SK-N-SH treated with all-trans-retinoic acid at 6 μM for 48 hours (cell line): ENCODE results near the gene CTNNBL1.

Experiments used
- ATAC-seq: fragments of 200-7000 bp; cut with Tn5 transposase; 3 replicates; pipeline ENCODE4 v1.9.1; 2020; ENCODE audit warnings: mild to moderate bottlenecking, moderate library complexity
- ARNTL ChIP-seq: fragments of 450-650 bp; formaldehyde crosslinking; IDR thresholded peaks from 2 replicates; pipeline ENCODE4 v1.5.0; 2020; ENCODE audit warnings: low read depth, mild to moderate bottlenecking, moderate library complexity, borderline replicate concordance
- BACH2 ChIP-seq: fragments of 250-450 bp; sonication (Bioruptor Pico); IDR thresholded peaks from 2 replicates; pipeline ENCODE4 v1.9.0; 2021; ENCODE audit warnings: mild to moderate bottlenecking, borderline replicate concordance
- ESRRG ChIP-seq: fragments of 250-450 bp; sonication (Bioruptor Pico); IDR thresholded peaks from 2 replicates; pipeline ENCODE4 v1.6.1; 2021; ENCODE audit warnings: mild to moderate bottlenecking
- GLIS3 ChIP-seq: fragments of 250-450 bp; sonication (Bioruptor Pico); IDR thresholded peaks from 2 replicates; pipeline ENCODE4 v1.5.0; 2020; ENCODE audit warnings: mild to moderate bottlenecking, moderate library complexity
- ISL1 ChIP-seq: fragments of 250-450 bp; sonication (Bioruptor Pico); IDR thresholded peaks from 2 replicates; pipeline ENCODE4 v2.1.2; 2022; ENCODE audit warnings: mild to moderate bottlenecking, moderate library complexity
- OSR1 ChIP-seq: fragments of 250-450 bp; sonication (Bioruptor Pico); IDR thresholded peaks from 2 replicates; pipeline ENCODE4 v1.8.0; 2022; ENCODE audit warnings: moderate library complexity, mild to moderate bottlenecking, inconsistent platforms
- PPARA ChIP-seq: fragments of 250-450 bp; sonication (Bioruptor Pico); IDR thresholded peaks from 2 replicates; pipeline ENCODE4 v1.5.0; 2020; ENCODE audit warnings: mild to moderate bottlenecking, borderline replicate concordance
- RARB ChIP-seq: fragments of 250-450 bp; sonication (Bioruptor Pico); IDR thresholded peaks from 2 replicates; pipeline ENCODE4 v1.8.0; 2021; ENCODE audit warnings: mild to moderate bottlenecking, moderate library complexity
- SNAI2 ChIP-seq: fragments of 250-450 bp; sonication (Bioruptor Pico); IDR thresholded peaks from 2 replicates; pipeline ENCODE4 v1.5.0; 2020; ENCODE audit warnings: mild to moderate bottlenecking, moderate library complexity
- TCF4 ChIP-seq: fragments of 250-450 bp; sonication (Bioruptor Pico); IDR thresholded peaks from 2 replicates; pipeline ENCODE4 v1.8.0; 2021; ENCODE audit warnings: mild to moderate bottlenecking, moderate library complexity, borderline replicate concordance
- TOX ChIP-seq: fragments of 250-450 bp; sonication (Bioruptor Pico); IDR thresholded peaks from 2 replicates; pipeline ENCODE4 v1.8.0; 2021; ENCODE audit warnings: mild to moderate bottlenecking, moderate library complexity, borderline replicate concordance
- ZC3H10 ChIP-seq: fragments of 250-450 bp; sonication (Bioruptor Pico); IDR thresholded peaks from 2 replicates; pipeline ENCODE4 v1.5.1; 2021; ENCODE audit warnings: mild to moderate bottlenecking, moderate library complexity
- ZFP3 ChIP-seq: fragments of 250-450 bp; sonication (Bioruptor Pico); IDR thresholded peaks from 2 replicates; pipeline ENCODE4 v1.5.0; 2020; ENCODE audit warnings: mild to moderate bottlenecking, moderate library complexity
- ZFP30 ChIP-seq: fragments of 450-650 bp; formaldehyde crosslinking; IDR thresholded peaks from 2 replicates; pipeline ENCODE4 v1.5.0; 2022; ENCODE audit warnings: mild to moderate bottlenecking, moderate library complexity
- ZNF565 ChIP-seq: fragments of 450-650 bp; formaldehyde crosslinking; conservative IDR thresholded peaks from 2 replicates; pipeline ENCODE4 v1.5.0; 2020; ENCODE audit warnings: low read depth, mild to moderate bottlenecking, moderate library complexity
- ZNF70 ChIP-seq: fragments of 450-650 bp; formaldehyde crosslinking; IDR thresholded peaks from 2 replicates; pipeline ENCODE4 v1.5.0; 2020; ENCODE audit warnings: mild to moderate bottlenecking, moderate library complexity
- TF ChIP-seq, protein P1 (sequence below): fragments of 250-450 bp; sonication (Bioruptor Pico); IDR thresholded peaks from 2 replicates; pipeline ENCODE4 v1.5.0; 2020; ENCODE audit warnings: mild to moderate bottlenecking, moderate library complexity
- TF ChIP-seq, protein P2 (sequence below): fragments of 250-450 bp; sonication (Bioruptor Pico); IDR thresholded peaks from 2 replicates; pipeline ENCODE4 v1.5.1; 2021; ENCODE audit warnings: mild to moderate bottlenecking, moderate library complexity
- TF ChIP-seq, protein P3 (sequence below): fragments of 250-450 bp; sonication (Bioruptor Pico); IDR thresholded peaks from 2 replicates; pipeline ENCODE4 v1.5.1; 2020; ENCODE audit warnings: low read depth, mild to moderate bottlenecking, moderate library complexity
- TF ChIP-seq, protein P4 (sequence below): fragments of 250-450 bp; sonication (Bioruptor Pico); IDR thresholded peaks from 2 replicates; pipeline ENCODE4 v1.8.0; 2021; ENCODE audit warnings: low read depth, mild to moderate bottlenecking, moderate library complexity, borderline replicate concordance

CTNNBL1 gene

DNA sequence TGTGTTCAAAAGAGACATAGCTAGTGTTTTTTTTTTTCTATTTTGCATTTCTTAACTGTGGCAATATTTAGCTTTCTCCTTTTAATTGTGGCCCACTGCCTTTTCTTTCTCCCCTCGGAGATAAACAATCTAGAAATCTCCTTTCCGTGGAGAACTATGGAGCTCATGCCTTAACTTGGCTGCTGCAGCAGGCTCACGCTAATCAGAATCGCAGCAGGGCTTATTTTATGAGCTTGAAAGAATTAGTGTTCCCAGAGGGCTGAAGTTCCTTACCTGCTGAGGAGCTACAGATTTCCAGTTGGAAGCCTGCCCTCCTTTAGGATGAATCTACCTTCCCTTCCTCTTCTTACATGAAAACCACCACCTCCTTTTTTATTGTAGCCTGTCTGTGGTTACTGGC lies 35.6 kb downstream of the CTNNBL1 start:
- no peak for ATAC-seq
- no peak for TF ChIP-seq TCF4
- no peak for TF ChIP-seq ZNF565
- no peak for TF ChIP-seq RARB (CRISPR knock-in tag)
- no peak for TF ChIP-seq ESRRG (CRISPR knock-in tag)
- no peak for TF ChIP-seq ARNTL (CRISPR knock-in tag)
- no peak for TF ChIP-seq SNAI2 (CRISPR knock-in tag)
- TF ChIP-seq, protein P1, sequence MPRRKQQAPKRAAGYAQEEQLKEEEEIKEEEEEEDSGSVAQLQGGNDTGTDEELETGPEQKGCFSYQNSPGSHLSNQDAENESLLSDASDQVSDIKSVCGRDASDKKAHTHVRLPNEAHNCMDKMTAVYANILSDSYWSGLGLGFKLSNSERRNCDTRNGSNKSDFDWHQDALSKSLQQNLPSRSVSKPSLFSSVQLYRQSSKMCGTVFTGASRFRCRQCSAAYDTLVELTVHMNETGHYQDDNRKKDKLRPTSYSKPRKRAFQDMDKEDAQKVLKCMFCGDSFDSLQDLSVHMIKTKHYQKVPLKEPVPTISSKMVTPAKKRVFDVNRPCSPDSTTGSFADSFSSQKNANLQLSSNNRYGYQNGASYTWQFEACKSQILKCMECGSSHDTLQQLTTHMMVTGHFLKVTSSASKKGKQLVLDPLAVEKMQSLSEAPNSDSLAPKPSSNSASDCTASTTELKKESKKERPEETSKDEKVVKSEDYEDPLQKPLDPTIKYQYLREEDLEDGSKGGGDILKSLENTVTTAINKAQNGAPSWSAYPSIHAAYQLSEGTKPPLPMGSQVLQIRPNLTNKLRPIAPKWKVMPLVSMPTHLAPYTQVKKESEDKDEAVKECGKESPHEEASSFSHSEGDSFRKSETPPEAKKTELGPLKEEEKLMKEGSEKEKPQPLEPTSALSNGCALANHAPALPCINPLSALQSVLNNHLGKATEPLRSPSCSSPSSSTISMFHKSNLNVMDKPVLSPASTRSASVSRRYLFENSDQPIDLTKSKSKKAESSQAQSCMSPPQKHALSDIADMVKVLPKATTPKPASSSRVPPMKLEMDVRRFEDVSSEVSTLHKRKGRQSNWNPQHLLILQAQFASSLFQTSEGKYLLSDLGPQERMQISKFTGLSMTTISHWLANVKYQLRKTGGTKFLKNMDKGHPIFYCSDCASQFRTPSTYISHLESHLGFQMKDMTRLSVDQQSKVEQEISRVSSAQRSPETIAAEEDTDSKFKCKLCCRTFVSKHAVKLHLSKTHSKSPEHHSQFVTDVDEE: no peak

GRCh38 chr20:37729909-37730308 lies 36.1 kb downstream of the CTNNBL1 start:
- TF ChIP-seq ZFP30 (CRISPR knock-in tag) (no peak), ARNTL (CRISPR knock-in tag) (no peak), ZNF70 (CRISPR knock-in tag) (no peak), PPARA (no peak), ZFP3 (CRISPR knock-in tag) (no peak), ZC3H10 (no peak)
- TF ChIP-seq, protein P1: no peak
- ATAC-seq: no peak

GRCh38 chr20:37733416-37733815 lies 39.6 kb downstream of the CTNNBL1 start:
- no peak for ATAC-seq
- TF ChIP-seq, protein P2, sequence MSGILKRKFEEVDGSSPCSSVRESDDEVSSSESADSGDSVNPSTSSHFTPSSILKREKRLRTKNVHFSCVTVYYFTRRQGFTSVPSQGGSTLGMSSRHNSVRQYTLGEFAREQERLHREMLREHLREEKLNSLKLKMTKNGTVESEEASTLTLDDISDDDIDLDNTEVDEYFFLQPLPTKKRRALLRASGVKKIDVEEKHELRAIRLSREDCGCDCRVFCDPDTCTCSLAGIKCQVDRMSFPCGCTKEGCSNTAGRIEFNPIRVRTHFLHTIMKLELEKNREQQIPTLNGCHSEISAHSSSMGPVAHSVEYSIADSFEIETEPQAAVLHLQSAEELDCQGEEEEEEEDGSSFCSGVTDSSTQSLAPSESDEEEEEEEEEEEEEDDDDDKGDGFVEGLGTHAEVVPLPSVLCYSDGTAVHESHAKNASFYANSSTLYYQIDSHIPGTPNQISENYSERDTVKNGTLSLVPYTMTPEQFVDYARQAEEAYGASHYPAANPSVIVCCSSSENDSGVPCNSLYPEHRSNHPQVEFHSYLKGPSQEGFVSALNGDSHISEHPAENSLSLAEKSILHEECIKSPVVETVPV (CRISPR knock-in tag): no peak
- TF ChIP-seq TCF4: no peak
- no peak for TF ChIP-seq ESRRG (CRISPR knock-in tag)
- no peak for TF ChIP-seq RARB (CRISPR knock-in tag)
- TF ChIP-seq ZNF70 (CRISPR knock-in tag): no peak
- TF ChIP-seq ARNTL (CRISPR knock-in tag): no peak
- TF ChIP-seq BACH2: no peak
- TF ChIP-seq OSR1 (CRISPR knock-in tag): no peak
- TF ChIP-seq PPARA: no peak
- TF ChIP-seq ZFP3 (CRISPR knock-in tag): no peak
- TF ChIP-seq, protein P3, sequence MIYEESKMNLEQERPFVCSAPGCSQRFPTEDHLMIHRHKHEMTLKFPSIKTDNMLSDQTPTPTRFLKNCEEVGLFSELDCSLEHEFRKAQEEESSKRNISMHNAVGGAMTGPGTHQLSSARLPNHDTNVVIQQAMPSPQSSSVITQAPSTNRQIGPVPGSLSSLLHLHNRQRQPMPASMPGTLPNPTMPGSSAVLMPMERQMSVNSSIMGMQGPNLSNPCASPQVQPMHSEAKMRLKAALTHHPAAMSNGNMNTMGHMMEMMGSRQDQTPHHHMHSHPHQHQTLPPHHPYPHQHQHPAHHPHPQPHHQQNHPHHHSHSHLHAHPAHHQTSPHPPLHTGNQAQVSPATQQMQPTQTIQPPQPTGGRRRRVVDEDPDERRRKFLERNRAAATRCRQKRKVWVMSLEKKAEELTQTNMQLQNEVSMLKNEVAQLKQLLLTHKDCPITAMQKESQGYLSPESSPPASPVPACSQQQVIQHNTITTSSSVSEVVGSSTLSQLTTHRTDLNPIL (CRISPR knock-in tag): no peak
- TF ChIP-seq ZNF565: no peak
- no peak for TF ChIP-seq ZFP30 (CRISPR knock-in tag)
- no peak for TF ChIP-seq TOX (CRISPR knock-in tag)
- TF ChIP-seq ISL1: no peak
- no peak for TF ChIP-seq SNAI2 (CRISPR knock-in tag)
- TF ChIP-seq GLIS3 (CRISPR knock-in tag): no peak
- no peak for TF ChIP-seq ZC3H10
- TF ChIP-seq, protein P1: no peak
- TF ChIP-seq, protein P4, sequence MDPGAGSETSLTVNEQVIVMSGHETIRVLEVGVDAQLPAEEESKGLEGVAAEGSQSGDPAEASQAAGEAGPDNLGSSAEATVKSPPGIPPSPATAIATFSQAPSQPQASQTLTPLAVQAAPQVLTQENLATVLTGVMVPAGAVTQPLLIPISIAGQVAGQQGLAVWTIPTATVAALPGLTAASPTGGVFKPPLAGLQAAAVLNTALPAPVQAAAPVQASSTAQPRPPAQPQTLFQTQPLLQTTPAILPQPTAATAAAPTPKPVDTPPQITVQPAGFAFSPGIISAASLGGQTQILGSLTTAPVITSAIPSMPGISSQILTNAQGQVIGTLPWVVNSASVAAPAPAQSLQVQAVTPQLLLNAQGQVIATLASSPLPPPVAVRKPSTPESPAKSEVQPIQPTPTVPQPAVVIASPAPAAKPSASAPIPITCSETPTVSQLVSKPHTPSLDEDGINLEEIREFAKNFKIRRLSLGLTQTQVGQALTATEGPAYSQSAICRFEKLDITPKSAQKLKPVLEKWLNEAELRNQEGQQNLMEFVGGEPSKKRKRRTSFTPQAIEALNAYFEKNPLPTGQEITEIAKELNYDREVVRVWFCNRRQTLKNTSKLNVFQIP: no peak
